Natural killer cell (primary cell): Measurements from ENCODE around the gene SYCE3. TPM values are rescaled to one million over a fixed set of nuclear protein-coding genes. Genes with fewer than 3 reads are reported as not detected.

Source experiments
- ATAC-seq, 3 donors: fragments of 150-1000 bp in 2 of 3; fragments of 200-7000 bp in 1 of 3; cut with Tn5 transposase; 1 replicate in 1 of 3; 2 replicates in 2 of 3; pipeline ENCODE4 v1.10.0; 2021; ENCODE audit warnings: mild to moderate bottlenecking in 2 of 3, moderate library complexity in 2 of 3
- DNase-seq, 2 donors: peaks; one replicate each; pipeline versions ENCODE4 v3.0.0 to v3.0.0-alpha.2; 2013 to 2021; ENCODE audit warnings: mixed read lengths in 1 of 2
- H3K27ac ChIP-seq: one replicate; pipeline ENCODE4 v1.5.1; 2013; ENCODE audit warnings: mild to moderate bottlenecking, low read length
- H3K27me3 ChIP-seq: one replicate; pipeline ENCODE4 v1.6.1; 2013; ENCODE audit warnings: low read length; ENCODE audit not compliant: control insufficient read depth, insufficient read depth
- H3K36me3 ChIP-seq: one replicate; pipeline ENCODE4 v1.6.1; 2013; ENCODE audit warnings: low read length; ENCODE audit not compliant: control insufficient read depth, insufficient read depth
- H3K4me1 ChIP-seq: one replicate; pipeline ENCODE4 v1.6.1; 2013; ENCODE audit warnings: low read length; ENCODE audit not compliant: control insufficient read depth, insufficient read depth
- H3K4me3 ChIP-seq: one replicate; pipeline ENCODE4 v1.5.1; 2013; ENCODE audit warnings: low read length
- H3K9me3 ChIP-seq: one replicate; pipeline ENCODE4 v1.6.1; 2013; ENCODE audit warnings: low read length; ENCODE audit not compliant: control insufficient read depth, insufficient read depth
- H3K27ac Mint-ChIP-seq, 2 donors: one replicate each; pipeline ENCODE4 v1.8.0; 2022; ENCODE audit warnings: mild to moderate bottlenecking in 2 of 2, mixed read lengths in 2 of 2, moderate library complexity in 1 of 2
- H3K27me3 Mint-ChIP-seq, 2 donors: one replicate each; pipeline ENCODE4 v1.8.0; 2022; ENCODE audit warnings: low read depth in 2 of 2, mixed read lengths in 2 of 2
- H3K36me3 Mint-ChIP-seq: one replicate; pipeline ENCODE4 v1.8.0; 2022; ENCODE audit warnings: mixed read lengths
- H3K4me1 Mint-ChIP-seq, 2 donors: one replicate each; pipeline ENCODE4 v1.8.0; 2022; ENCODE audit warnings: mixed read lengths in 2 of 2
- H3K4me3 Mint-ChIP-seq: one replicate; pipeline ENCODE4 v1.8.0; 2022; ENCODE audit warnings: mild to moderate bottlenecking, moderate library complexity, mixed read lengths
- H3K9me3 Mint-ChIP-seq, 2 donors: one replicate each; pipeline ENCODE4 v1.8.0; 2022; ENCODE audit warnings: mixed read lengths in 2 of 2
- whole genome bisulfite sequencing: methylation state at CpG from one replicate; pipeline ENCODE4 v1.1.7; 2013; ENCODE audit warnings: missing lambda C conversion rate; ENCODE audit not compliant: insufficient coverage; 5-methylcytosine and 5-hydroxymethylcytosine counted together
- intact Hi-C: fragments of 100-400 bp; cut with micrococcal nuclease; formaldehyde crosslinking; loops from one replicate; pipeline ENCODE4 v1.14.2; 2022
- total RNA-seq, 4 donors: library from RNA; stranded (reverse); fragments of 120-200 nt in 1 of 4; gene quantifications; one replicate each; pipeline versions ENCODE4 v1.2.3 to v1.2.4, GENCODE V29; 2013 to 2022
- TF ChIP-seq, protein P1 (sequence below): fragments of 200-600 bp; IDR thresholded peaks from one replicate; pipeline ENCODE4 v1.8.0; 2022; ENCODE audit warnings: antibody characterized with exemption

Gene SYCE3
- total RNA-seq, 3 donors from 2014 or later (not counting 1 experiment from before 2014, with no cell fraction given): not detected

DNA sequence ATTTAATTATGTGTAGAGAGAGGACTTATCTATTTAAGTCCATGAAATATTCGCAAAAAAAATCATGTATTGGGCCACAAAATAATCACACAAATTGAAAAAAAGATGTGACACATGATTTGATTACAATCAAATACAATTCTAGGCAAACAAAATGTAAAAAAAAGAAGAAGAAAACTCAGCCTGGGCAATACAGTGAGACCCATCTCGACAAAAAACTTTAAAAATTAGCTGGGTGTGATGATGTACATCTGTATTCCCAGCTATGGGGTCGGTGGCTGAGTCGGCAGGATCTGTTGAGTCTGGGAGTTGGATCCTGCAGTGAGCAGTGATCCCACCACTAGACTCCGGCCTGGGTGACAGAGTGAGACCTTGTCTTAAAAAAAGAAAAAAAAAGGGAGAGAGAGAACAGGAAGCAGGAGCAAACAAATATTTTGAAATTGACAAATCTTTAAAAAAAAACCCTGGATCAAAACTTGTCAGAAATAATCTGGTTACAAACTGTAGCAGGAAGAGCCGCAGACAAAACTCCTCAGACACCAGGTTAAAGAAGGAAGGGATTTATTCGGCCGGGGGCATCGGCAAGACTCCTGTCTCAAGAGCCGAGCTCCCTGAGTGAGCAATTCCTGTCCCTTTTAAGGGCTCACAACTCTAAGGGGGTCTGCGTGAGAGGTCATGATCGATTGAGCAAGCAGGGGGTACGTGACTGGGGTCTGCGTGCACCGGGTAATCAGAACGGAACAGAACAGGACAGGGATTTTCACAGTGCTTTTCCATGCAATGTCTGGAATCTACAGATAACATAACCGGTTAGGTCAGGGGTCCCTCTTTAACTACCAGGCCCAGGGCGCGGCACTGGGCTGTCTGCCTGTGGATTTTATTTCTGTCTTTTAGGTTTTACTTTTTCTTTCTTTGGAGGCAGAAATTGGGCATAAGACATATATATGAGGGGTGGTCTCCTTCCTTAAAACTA lies 29.6 kb downstream of the SYCE3 start:
- H3K4me1 Mint-ChIP-seq: peaks cover 12 to 26% of the 10 kb centered on the region in 2 donors
- peaks cover 0 to 13% of the 10 kb centered on the region in 2 donors for H3K27me3 Mint-ChIP-seq
- Histone ChIP-seq H3K4me3 (no peak overlapping the region), H3K27me3 (no peaks in the 10 kb centered on the region), H3K36me3 (no peaks in the 10 kb centered on the region), H3K9me3 (no peaks in the 10 kb centered on the region), H3K4me1 (peaks cover 52% of the 10 kb centered on the region), H3K27ac (peak overlapping the region; percentile 95)
- TF ChIP-seq, protein P1, sequence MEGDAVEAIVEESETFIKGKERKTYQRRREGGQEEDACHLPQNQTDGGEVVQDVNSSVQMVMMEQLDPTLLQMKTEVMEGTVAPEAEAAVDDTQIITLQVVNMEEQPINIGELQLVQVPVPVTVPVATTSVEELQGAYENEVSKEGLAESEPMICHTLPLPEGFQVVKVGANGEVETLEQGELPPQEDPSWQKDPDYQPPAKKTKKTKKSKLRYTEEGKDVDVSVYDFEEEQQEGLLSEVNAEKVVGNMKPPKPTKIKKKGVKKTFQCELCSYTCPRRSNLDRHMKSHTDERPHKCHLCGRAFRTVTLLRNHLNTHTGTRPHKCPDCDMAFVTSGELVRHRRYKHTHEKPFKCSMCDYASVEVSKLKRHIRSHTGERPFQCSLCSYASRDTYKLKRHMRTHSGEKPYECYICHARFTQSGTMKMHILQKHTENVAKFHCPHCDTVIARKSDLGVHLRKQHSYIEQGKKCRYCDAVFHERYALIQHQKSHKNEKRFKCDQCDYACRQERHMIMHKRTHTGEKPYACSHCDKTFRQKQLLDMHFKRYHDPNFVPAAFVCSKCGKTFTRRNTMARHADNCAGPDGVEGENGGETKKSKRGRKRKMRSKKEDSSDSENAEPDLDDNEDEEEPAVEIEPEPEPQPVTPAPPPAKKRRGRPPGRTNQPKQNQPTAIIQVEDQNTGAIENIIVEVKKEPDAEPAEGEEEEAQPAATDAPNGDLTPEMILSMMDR: no peak
- H3K27ac Mint-ChIP-seq: peak overlapping the region; percentile 51 to 62
- intact Hi-C loops: no loop called here
- H3K4me3 Mint-ChIP-seq: peak overlapping the region; percentile 68
- no peaks in the 10 kb centered on the region for H3K9me3 Mint-ChIP-seq
- H3K36me3 Mint-ChIP-seq: no peaks in the 10 kb centered on the region
- DNase-seq (no peak), ATAC-seq (no peak)
- WGBS: 94% methylated on average over 16 of the region's 19 CpGs

DNA sequence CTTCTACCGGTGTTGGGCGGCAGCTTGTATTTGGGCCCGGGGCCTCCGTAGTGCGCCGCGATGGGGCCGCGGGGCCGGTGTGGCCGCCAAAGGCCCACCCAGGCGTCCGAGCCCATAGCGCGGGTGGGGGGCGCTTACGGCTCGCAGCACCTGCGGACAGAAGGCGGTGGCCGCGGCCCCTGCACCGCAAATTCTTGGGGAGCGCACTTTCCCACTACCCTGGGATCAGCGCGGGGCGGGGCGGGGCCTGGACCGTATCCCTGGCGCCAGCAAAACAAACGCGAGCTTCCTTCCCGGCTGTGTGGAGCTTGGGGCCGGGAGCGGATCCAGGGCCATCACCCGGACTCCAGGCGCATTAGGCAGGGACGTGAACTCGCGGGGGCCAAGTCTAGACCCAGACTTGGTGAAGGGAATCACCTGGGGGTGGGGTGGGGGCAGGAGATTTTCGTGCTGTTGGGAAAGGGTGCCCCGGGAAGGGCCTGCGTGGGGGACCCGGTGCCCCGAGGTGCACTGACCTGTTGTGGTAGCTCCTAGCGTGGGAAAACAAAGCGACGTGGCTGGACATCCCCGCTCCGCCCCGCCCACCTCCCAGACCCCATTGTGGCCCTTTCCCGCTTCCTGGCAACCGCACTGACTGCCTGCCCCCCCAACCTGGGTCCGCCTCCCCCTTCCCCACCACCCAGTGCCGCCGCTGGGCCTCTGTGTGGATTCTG lies 30.6 kb downstream of the SYCE3 start:
- WGBS: 5% methylated on average over 56 of the region's 56 CpGs
- TF ChIP-seq, protein P1: no peak
- peak overlapping the region; percentile 62 to 96 for H3K27ac Mint-ChIP-seq
- Histone ChIP-seq H3K27me3 (no peaks in the 10 kb centered on the region), H3K9me3 (no peaks in the 10 kb centered on the region), H3K4me1 (peaks cover 57% of the 10 kb centered on the region), H3K27ac (peak overlapping the region; percentile 95), H3K36me3 (no peaks in the 10 kb centered on the region), H3K4me3 (peak overlapping the region; percentile 80)
- peaks cover 0 to 13% of the 10 kb centered on the region in 2 donors for H3K27me3 Mint-ChIP-seq
- H3K9me3 Mint-ChIP-seq: no peaks in the 10 kb centered on the region
- DNase-seq (no peak), ATAC-seq (no peak)
- peak overlapping the region; percentile 94 for H3K4me3 Mint-ChIP-seq
- H3K4me1 Mint-ChIP-seq: peaks cover 21 to 34% of the 10 kb centered on the region in 2 donors
- H3K36me3 Mint-ChIP-seq: no peaks in the 10 kb centered on the region
- intact Hi-C loops: loop anchor here (1.0 to 2.0 kb wide), 2 partner anchors 7 to 13 kb away; partner anchors contain the start of gene KLHDC7B

DNA sequence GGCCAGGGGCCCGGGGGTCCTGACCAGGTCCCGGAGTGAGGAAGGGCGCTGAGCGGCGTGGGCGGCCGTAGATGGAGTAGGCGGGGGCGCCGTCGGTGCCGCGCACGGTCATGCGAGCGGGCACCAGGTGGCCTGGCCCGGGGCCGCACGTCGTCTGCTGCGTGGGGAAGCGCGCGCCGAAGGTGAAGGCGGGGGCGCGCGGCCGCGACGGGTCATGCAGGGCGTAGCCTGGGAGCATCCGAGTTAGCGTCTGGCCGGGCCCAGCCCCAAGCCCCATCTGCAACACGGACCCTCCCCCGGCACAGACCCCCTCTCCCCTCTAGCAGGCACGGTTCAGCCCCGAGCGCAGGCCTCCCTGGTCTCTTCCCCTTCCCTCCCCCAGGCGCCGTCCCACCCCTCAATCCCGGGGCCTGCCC lies 31.2 kb downstream of the SYCE3 start:
- TF ChIP-seq, protein P1: no peak

More for the DNA sequence above, 31.2 kb downstream of the SYCE3 start:
- Histone ChIP-seq H3K4me1 (peaks cover 62% of the 10 kb centered on the region), H3K4me3 (peak overlapping the region; percentile 80), H3K9me3 (no peaks in the 10 kb centered on the region), H3K27ac (peak overlapping the region; percentile 95), H3K36me3 (no peaks in the 10 kb centered on the region), H3K27me3 (no peaks in the 10 kb centered on the region)
- peak; percentile 43 to 77 (median 48) for ATAC-seq
- DNase-seq: peak; percentile 58 to 79
- WGBS: under 1% methylated on average over 44 of the region's 44 CpGs
- intact Hi-C loops: loop anchor here (1.0 to 2.0 kb wide), 2 partner anchors 8 to 13 kb away; partner anchors contain the start of gene KLHDC7B
- H3K36me3 Mint-ChIP-seq: no peaks in the 10 kb centered on the region
- no peaks in the 10 kb centered on the region for H3K9me3 Mint-ChIP-seq
- peak overlapping the region; percentile 94 for H3K4me3 Mint-ChIP-seq
- peak overlapping the region; percentile 94 to 96 for H3K27ac Mint-ChIP-seq
- peaks cover 0 to 13% of the 10 kb centered on the region in 2 donors for H3K27me3 Mint-ChIP-seq
- peaks cover 24 to 40% of the 10 kb centered on the region in 2 donors for H3K4me1 Mint-ChIP-seq
